Measurements from ENCODE around the gene VIL1.

GRCh38 chr2:218425531-218425930, 6.6 kb downstream of the VIL1 start:
- TF ChIP-seq YY1 (IDR thresholded peaks at IDR 0.05; ENCODE audit: insufficient read depth, insufficient read length) (no peak), SUZ12 (IDR thresholded peaks at IDR 0.05; ENCODE audit: extremely low read depth, insufficient read depth, insufficient read length) (no peak), ZNF274 (IDR thresholded peaks at IDR 0.05; ENCODE audit: low read depth, low read length) (no peak)
